NCI-H2107 treated with DMSO at 0.1 percent for 48 hours (cell line): ENCODE results near the gene RNF115.
"Not testable (repeated sequence)": the region's sequence is repeated elsewhere in the genome, so short reads cannot be mapped to it uniquely, and the experiment has no call there.

Source experiments
- DNase-seq: peaks from one replicate; lab custom pipeline; 2025; ENCODE audit not compliant: unreplicated experiment; lab: John Stamatoyannopoulos, UW

Gene RNF115

GRCh38 chr1:145828367-145829026 lies 4.6 kb upstream of the RNF115 start:
- no peak for DNase-seq

GRCh38 chr1:145827966-145828365 lies 4.1 kb upstream of the RNF115 start:
- DNase-seq: no peak

- DNase-seq: no peak
These were observed 2.1 kb upstream of the RNF115 start for GRCh38 chr1:145826030-145826429.

DNA sequence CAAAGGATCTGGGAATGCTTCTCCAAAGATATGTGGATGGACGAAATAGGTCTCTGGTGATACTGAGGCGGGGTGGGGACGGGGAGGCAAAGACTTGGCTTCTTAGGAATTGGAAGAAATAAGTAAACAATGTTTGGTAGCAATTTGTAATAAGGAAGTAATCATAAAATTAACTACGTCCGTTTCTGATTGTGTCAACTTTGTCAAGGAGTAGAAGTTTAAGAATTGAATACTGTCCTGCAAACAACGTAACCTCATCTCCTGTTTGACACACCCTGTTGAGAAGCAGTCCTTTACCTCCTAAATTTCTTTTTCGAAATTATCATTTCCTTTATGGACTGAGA lies 576 bp upstream of the RNF115 start:
- DNase-seq: no peak

DNA sequence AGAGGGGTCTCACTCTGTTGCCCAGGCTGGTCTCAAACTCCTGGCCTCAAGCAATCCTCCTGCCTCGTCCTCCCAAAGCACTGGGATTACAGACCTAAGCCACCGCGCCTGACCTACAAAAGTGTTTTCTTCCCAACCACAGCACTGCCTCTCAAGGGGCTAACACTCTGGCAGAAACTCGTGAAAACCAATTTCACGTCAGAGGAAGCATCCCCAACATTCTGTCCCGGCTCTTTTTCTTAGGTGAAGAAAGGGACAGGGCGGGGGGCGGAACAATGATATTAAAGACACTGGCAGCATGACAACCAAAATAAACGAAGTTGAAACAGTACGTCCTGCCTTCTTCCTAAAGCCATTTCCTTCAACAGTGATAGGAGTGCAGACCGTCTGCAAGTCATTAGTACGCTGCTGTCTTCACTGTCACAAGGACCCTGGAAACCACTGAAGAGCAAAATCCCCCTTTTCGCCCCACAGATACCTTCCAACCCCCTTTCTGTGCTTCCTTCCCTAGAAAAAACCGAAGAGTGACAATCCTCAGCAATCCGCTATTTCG lies 1.0 kb downstream of the RNF115 start:
- not testable (repeated sequence) for DNase-seq

GRCh38 chr1:145818095-145818494 lies 5.8 kb downstream of the RNF115 start:
- DNase-seq: not testable (repeated sequence)

DNA sequence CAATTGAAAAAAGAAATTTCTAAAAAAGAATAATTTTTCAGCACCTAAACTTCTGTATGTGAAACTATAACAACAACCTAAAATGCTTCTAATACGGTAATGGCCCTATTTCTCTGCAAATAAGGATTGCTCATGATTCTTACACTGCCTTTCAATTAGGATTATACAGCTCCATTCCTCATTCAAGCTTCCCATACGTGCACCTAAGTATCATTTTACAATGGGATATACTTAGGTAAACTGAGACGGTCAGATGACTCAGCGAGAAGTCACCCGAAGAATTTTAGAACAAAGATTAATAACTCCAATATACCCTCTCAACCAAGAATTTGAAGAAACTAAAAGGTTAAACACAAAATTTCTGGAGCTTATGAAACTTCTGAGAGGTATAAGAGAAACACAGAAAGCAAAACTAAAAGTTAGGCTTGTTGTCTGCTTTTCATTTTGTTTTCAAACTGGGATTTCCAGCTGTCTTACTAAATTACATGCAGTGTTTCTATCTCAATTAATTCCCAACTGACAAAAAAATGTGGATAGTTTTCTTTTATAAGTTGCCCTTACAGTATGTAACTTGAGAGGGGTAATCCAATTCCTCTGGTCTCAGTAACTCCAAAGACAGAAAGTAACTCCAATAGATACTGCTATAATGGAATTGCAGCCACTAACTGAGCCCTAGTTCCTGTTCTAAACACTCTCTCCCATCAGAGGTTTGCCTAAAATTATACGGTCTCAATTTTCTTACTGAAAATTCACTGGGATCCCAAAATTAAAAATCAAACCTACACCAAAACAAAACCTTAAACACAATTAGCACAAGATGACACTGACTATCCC lies 10.7 kb downstream of the RNF115 start:
- not testable (repeated sequence) for DNase-seq

DNA sequence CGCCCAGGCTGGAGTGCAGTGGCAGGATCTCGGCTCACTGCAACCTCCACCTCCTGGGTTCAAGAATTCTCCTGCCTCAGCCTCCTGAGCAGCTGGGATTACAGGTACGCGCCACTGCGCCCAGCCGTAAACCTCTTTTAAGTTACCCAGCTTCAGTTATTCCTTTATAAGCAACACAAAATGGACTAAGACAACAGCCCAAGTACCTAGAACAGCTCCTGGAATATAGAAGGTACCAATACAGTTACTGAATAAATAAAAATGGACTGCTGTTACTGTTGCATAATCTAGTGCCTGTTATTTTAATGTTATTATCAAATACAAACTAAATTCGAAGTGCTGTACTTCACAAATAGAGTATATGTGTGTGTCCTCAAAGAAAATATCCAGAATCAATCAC lies 17.1 kb downstream of the RNF115 start:
- DNase-seq: no peak

- DNase-seq: no peak
These were observed 17.5 kb downstream of the RNF115 start for GRCh38 chr1:145806408-145806807.

- DNase-seq: no peak
These were observed 18.8 kb downstream of the RNF115 start for GRCh38 chr1:145805057-145805456.

DNA sequence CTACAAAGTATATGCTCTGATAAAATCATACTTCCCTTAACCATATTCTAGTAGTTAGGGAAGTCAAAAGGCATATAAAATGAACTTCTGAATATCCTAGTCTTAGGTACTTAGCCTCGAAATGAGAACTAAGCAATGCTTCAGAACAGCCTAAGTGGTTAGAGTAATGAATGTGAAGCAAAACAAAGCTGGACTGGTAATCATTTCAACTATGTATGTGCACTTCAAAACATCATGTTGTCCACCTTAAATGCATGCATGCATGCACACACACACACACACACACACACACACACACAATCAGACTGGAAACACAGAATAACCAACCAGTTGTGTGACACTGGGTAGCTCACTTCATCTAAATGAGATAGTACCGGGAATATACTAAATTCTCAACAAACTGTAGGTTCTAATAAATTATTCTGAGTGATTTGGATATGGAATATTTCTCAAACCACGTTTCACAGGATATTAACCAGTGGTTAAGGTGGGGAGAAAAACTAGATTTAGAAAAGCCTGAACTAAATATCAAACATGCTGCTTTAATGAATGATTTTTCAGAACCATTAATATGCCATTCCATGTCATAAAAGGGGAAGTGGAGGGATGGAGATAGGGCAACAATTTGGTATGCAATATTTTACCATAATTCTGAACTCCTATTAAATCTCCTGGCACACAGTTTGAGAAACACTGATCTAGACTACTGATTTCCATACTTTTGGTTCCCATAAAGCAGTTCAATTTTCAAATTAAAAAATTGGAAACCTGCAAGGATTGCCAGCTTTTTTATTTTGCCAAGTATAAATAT lies 19.5 kb downstream of the RNF115 start:
- no peak for DNase-seq

- DNase-seq: no peak
These were observed 24.1 kb downstream of the RNF115 start for GRCh38 chr1:145799806-145800205.

DNA sequence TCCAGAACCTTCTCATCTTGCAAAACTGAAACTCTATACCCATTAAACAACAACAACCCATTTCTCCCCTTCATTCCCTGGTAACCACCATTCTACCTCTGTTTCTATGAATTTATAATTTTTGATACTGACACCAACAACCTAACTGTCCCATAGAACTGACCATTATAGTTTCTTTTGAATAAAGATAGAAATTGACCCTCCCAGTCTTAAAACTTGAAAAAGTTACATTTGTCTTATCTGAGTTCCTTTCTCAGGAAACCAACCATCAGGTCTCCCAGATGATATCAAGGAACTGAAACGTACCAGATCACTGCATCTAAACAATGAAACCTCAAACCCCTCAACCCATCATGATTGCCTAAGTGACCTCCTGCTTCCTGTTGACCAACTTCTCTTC lies 27.1 kb downstream of the RNF115 start:
- no peak for DNase-seq

DNA sequence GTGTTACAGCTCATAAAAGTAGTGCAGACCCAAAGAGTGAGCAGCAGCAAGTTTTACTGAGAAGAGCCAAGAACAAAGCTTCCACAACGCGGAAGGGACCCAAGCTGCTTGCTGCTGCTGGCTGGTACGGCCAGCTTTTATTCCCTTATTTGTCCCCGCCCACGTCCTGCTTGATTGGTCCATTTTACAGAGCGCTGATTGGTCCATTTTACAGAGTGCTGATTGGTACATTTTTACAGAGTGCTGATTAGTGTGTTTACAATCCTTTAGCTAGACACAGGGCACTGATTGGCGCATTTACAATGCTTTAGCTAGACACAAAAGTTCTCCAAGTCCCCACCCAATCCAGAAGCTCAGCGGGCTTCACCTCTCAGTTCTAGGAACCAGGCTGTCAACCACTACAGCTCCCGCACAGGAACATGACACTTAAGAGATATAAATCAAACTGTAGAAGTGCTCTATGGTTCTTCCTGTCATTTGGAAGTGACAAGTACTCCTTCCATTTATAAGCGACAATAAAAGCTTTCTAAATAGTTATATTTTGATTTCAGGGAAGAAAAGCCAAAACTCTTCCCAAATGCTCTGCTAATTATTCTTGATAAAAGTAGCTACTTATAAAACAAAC lies 28.5 kb downstream of the RNF115 start:
- DNase-seq: no peak

DNA sequence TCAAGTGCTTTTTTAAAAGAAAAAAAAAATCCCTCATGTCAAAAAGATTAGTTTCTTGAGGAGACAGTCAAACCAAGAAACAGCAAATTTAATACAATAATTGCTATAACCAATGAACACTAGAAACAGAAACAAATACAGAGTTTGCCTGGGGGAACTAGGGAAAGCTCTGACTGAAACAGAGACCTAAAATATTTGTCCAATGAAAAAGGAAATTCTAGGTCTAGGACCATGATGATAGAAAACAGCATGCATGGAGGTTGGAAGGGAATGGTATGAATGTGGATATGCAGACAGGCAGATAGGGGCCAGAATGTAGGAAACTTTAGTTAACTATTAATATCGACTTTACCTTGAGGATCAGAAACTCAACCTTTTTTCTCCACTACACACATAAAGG lies 31.4 kb downstream of the RNF115 start:
- no peak for DNase-seq

GRCh38 chr1:145791860-145792259 lies 32.0 kb downstream of the RNF115 start:
- DNase-seq: not testable (repeated sequence)

DNA sequence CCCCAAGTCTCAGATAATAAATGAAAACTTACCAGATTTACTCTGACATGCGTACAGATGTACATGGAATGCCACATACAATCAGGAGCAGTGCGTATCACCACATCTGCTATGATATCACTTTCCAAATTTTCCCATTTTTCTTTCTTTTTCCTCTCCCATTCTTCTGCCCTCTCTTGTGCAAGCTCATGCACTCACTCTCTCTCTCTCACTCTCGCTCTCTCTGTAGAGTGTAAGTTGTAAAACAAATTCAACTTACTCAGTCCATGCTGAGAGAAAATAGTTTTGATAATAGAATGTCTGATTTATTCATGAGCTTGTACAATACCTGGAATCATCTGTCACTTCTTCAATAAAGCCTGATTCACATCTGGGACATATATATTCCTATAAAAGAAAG lies 35.3 kb downstream of the RNF115 start:
- DNase-seq: no peak

DNA sequence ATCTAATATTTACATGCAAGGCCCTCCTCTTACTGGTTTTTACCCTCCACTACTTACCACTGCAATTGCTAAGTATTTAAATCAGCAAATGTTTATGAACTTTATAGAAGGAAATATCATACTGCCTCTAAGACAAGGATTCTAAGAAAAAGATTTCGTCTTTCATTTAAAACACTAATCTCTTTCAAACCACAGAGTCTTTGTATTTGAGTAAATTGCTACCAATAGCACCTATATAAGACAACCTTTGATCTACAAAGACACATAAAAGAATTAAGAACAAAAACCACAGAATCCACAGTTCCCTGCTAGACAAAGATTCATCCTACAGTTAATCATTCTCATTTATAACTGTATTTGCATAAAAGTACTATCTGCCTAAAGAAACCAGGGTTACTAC lies 37.6 kb downstream of the RNF115 start:
- no peak for DNase-seq

GRCh38 chr1:145785547-145785946 lies 38.3 kb downstream of the RNF115 start:
- DNase-seq: no peak

GRCh38 chr1:145784409-145784808 lies 39.5 kb downstream of the RNF115 start:
- DNase-seq: no peak
